NK-92 treated with Interleukin-12 subunit alpha and Interleukin-12 subunit beta, amount 100 ng/mL, for 24 hours (cell line): Measurements from ENCODE around the gene SBK1.
"Not testable (repeated sequence)": the region's sequence is repeated elsewhere in the genome, so short reads cannot be mapped to it uniquely, and the experiment has no call there.

Source experiments
- DNase-seq: peaks from one replicate; lab custom pipeline; 2025; lab: John Stamatoyannopoulos, UW

SBK1 gene

DNA sequence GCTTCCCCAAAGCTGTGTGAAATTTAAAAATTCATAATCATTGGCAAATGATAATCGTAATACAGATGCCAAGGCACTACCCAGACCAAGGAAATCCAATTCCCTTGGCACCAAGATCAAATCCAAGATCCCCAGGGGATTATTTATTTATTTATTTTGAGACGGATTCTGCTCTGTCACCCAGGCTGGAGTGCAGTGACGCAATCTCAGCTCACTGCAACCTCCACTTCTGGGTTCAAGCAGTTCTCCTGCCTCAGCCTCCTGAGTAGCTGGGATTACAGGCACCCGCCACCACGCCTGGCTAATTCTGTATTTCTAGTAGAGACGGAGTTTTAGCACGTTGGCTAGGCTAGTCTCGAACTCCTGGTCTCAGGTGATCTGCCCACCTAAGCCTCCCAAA, 43.4 kb downstream of the SBK1 start:
- not testable (repeated sequence) for DNase-seq

DNA sequence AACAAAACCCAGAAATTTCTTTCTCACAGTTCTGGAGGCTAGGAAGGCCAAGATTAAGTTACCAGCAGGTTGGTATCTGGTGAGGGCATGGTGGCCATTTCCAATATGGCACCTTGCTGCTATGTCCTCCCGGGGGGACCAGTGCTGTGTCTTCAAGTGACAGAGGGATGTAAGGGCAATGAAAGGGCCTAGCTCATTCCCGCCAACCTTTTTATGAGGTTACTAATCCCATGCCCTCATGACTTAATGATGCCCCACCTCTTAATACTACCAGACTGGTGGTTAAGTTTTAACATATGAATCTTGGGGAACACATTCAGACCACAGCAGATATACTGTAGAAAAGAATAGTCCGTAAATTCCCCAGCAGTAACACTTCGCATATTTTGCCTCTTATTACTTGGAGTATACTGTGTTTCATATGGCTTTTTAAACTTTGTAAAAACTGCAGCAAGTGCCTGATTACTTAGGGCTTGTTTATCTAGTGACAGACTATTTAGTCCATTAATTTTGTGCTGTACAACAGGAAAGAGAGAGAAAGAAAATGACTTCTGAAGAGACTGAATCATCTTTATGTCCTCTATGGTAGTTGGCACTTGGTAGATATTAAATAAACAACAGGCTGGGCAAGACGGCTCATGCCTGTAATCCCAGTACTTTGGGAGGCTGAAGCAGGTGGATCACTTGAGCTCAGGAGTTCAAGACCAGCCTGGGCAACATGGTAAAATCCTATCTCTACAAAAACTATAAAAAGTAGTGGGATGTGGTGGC, 44.8 kb downstream of the SBK1 start:
- not testable (repeated sequence) for DNase-seq

DNA sequence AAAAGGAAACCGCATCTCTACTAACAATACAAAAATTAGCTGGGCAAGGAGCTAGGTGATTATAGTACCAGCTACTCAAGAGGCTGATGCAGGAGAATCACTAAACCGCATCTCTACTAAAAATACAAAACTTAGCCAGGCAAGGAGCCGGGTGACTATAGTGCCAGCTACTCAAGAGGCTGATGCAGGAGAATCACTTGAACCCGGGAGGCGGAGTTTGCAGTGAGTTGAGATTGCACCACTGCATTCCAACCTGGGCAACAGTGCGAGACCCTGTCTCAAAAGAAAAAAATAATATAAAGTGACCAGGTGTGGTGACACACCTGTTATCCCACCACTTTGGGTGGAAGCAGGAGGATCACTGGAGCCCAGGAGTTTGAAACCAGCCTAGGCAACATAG, 45.9 kb downstream of the SBK1 start:
- not testable (repeated sequence) for DNase-seq

DNA sequence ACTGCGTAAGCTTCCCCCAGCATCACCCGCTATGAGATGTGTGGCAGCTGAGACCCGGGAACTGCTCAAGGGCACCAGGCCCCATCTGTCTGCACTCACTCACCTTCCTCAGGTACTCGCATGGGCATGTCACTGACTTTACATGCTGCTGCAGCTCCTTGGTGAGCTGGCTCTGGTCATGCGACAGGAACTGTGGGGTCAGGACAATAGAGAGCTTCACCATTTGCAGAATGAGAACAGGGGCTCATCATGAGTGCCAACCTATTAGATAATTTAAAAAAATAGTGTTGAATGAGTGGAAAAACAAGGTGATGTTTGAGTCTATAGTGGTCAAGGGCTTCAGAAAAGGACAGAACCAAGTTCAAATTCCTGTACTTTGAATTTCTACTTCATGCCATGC, 70.3 kb downstream of the SBK1 start:
- DNase-seq: not testable (repeated sequence)

DNA sequence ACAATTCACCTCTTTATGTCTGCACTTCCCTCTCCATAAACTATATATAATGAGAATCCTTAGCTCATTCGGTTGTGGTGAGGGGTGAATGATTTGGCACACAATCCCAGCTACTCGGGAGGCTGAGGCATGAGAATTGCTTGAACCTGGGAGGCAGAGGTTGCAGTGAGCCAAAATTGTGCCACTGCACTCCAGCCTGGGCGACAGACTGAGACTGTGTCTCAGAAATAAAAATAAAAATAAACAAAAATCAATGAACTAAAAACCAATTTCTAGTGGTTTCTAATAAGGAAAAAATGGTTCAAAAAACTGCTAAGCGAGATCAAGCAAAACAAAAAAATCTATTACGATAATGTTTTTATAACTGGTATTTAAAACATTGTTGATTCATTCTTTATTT, 71.1 kb downstream of the SBK1 start, which contains the start of gene NPIPB6:
Gene NPIPB6, minus strand, starts transcription at position 101 of the 400 bp plus-strand sequence. CDS start 686 bp downstream, outside the sequence.
- not testable (repeated sequence) for DNase-seq

DNA sequence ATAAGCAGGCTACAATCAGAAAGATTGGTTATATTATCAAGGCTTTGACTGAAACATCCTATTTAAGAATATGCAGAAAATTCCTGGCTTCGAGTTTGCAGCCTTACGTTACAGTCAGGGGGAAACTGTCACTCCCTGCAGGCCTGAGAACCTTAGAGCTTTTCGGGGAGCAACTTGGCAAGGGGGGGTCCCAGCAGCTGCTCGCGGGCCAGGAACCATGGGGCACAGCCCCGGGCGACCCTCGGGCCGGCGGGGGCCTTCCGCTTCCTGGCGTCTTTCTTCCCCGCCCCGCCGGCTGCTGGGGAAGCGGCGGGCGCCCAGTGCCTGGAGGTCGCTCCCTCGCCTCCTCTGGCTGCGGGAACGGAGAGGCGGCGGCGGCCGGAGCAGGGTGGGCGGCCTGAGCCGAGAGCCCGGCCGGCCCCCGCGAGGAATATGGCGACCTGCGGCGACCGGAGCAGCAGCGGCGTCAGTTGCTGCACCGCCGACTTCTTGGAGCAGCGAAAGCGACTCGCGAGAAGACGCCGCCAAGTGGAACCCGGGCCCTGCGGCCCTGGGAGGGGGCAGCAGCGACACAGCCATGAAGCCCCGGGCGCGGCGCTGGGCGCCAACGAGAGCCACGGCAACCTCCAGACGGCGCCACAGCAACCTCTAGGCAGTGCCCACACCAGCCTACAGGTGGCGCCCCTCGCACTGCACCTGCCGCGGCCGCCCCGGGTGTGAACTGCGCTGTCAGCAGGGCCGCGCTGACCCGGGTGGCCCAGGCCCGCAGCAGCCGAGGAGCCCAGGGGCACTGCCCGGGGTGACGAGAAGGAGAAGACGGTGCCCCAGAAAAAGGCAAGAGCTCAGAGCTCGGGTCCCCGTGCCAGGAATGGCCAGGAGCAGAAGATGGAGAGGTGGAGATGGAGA, 72.2 kb downstream of the SBK1 start:
- DNase-seq: not testable (repeated sequence)

DNA sequence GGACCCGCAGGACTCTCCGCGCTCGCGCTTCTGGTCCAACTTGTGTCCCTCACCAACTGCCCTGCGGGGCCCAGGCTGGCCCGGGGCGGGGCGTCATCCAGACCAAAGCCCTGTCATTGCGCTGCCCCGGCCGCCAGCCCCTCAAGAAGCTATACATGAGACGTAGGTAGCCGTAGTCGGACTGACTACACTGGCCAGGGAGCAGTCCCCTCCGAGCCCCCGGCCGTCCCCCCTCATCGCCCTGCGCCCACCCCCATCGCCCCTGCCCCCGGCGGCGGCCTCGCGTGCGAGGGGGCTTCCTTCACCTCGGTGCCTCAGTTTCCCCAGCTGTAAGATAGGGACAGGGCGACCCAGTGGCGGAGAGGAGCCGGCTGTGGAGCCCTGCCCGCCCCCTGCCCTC, 75.6 kb downstream of the SBK1 start:
- DNase-seq: not testable (repeated sequence)
